H1 (cell line): Measurements from ENCODE around the gene IL18R1. TPM values are rescaled to one million over a fixed set of nuclear protein-coding genes. Genes with fewer than 3 reads are reported as not detected.

ENCODE experiments used
- BACH1 ChIP-seq: IDR thresholded peaks from 2 replicates; pipeline ENCODE4 v1.6.1; 2012; ENCODE audit warnings: low read length, improper control_type of control experiment
- CEBPB ChIP-seq: IDR thresholded peaks from 2 replicates; pipeline ENCODE4 v1.6.1; 2012; ENCODE audit warnings: low read depth, low read length
- CHD7 ChIP-seq: fragments of 300-600 bp; sonication (generic); IDR thresholded peaks from 2 replicates; pipeline ENCODE4 v1.7.1; 2012; ENCODE audit warnings: low read length, moderate library complexity, mild to moderate bottlenecking, inconsistent platforms; ENCODE audit not compliant: insufficient replicate concordance
- KDM5A ChIP-seq: fragments of 200-600 bp; IDR thresholded peaks from 2 replicates; pipeline ENCODE4 v1.7.1; 2012; ENCODE audit warnings: mild to moderate bottlenecking, low read length, inconsistent platforms, mixed read lengths
- MAX ChIP-seq: IDR thresholded peaks from 2 replicates; pipeline ENCODE4 v1.6.1; 2012; ENCODE audit warnings: inconsistent platforms
- RXRA ChIP-seq: IDR thresholded peaks from 2 replicates; pipeline ENCODE4 v1.6.1; 2011; ENCODE audit warnings: low read depth, mild to moderate bottlenecking, low read length, moderate library complexity; ENCODE audit not compliant: insufficient read depth
- SP2 ChIP-seq: IDR thresholded peaks from 2 replicates; pipeline ENCODE4 v1.6.1; 2012; ENCODE audit warnings: mild to moderate bottlenecking, low read length, inconsistent platforms
- polyA plus RNA-seq, 7 experiments: library from polyadenylated mRNA; depleted of rRNA in 3 of 7; stranded (reverse) in 5 of 7; unstranded in 2 of 7; fragments of >200 nt in 5 of 7; fragments of 200-250 nt in 2 of 7; gene quantifications; 1 replicate in 5 of 7; 2 replicates in 1 of 7; 4 replicates in 1 of 7; pipeline versions ENCODE4 v1.2.1 to v1.2.3, GENCODE V29; 2011 to 2013; ENCODE audit warnings: missing spikeins in 2 of 7, mixed read lengths in 2 of 7
- total RNA-seq: library from RNA; stranded (reverse); fragmentation: NEBNext Ultra II Directional; extraction: Animal tissue kit (Norgen Biotek cat#: 25700); gene quantifications from 2 replicates; pipeline ENCODE4 v1.2.1, GENCODE V29; 2021

Gene IL18R1
- total and polyA plus RNA-seq, 2 of the 8 experiments (the other 6 are each of a cell fraction or from before 2014, with no cell fraction given), result 0.54 TPM; not detected in 1

- no peak for TF ChIP-seq CHD7
- no peak for TF ChIP-seq RXRA
- no peak for TF ChIP-seq BACH1
- TF ChIP-seq SP2, result no peak
- TF ChIP-seq CEBPB, result no peak
- no peak for TF ChIP-seq KDM5A
- no peak for TF ChIP-seq MAX
- TF ChIP-seq, all 59 proteins: peak for 0
Observed at GRCh38 chr2:102435741-102436140, 80.1 kb downstream of the IL18R1 start (continued).
